ENCODE data around the gene NDP. TPM values are rescaled to one million over a fixed set of nuclear protein-coding genes. Genes with fewer than 3 reads are reported as not detected.

Gene NDP
- total RNA-seq, 1 donor from 2014 or later, result 1.1 TPM

DNA sequence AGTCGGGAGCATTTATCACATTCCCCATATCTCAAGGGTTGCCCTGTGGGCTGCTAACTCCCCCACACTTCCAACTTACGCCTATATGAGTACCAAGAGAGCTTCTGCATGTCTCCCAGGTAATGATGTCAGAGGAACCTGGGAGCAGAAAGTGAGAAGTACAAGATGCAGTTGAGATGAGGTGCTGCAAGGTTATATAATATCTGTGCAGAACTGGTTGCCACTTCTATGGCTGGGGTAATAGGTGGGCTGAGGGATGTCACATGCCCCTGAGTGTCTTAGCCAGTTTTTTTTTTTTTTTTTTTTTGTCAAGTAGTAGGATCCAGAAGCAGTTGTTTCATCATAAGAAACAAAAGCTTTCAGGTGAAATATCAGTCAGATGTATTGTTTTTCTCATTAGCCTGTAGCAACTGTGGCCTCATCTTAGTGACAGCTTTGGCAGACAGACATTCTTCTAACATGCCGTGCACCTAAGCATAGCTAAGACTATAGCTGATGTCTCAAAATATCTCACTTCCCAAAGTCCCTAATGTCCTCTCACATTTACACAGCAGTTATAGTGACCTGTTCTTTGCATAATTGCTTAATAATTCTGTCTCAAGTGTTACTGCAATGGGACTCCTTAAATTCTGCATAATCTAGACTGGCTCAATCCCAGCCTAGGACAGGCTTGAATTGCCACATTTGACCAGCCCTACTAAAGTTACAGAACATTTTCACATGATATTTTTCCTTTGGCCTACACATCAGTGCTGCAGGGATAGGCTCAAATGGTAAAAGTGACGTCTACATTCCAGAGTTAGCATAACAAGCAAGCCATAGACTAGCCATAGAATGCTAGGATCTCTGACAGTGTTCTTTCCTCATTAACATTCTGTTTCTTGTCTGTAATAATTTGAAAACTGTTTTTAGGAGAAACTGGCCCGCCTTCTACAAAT, 73.0 kb downstream of the NDP start:
- DNase-seq (ENCODE audit: extremely low spot score, unreplicated experiment), result no peak
- no peak overlapping the region for H3K27ac Mint-ChIP-seq
- H3K4me1 Mint-ChIP-seq (ENCODE audit: unreplicated experiment), result no peaks in the 10 kb centered on the region
- TF ChIP-seq, protein P1, sequence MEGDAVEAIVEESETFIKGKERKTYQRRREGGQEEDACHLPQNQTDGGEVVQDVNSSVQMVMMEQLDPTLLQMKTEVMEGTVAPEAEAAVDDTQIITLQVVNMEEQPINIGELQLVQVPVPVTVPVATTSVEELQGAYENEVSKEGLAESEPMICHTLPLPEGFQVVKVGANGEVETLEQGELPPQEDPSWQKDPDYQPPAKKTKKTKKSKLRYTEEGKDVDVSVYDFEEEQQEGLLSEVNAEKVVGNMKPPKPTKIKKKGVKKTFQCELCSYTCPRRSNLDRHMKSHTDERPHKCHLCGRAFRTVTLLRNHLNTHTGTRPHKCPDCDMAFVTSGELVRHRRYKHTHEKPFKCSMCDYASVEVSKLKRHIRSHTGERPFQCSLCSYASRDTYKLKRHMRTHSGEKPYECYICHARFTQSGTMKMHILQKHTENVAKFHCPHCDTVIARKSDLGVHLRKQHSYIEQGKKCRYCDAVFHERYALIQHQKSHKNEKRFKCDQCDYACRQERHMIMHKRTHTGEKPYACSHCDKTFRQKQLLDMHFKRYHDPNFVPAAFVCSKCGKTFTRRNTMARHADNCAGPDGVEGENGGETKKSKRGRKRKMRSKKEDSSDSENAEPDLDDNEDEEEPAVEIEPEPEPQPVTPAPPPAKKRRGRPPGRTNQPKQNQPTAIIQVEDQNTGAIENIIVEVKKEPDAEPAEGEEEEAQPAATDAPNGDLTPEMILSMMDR (conservative IDR thresholded peaks at IDR 0.05), result no peak
- H3K9me3 Mint-ChIP-seq, result no peaks in the 10 kb centered on the region
- H3K4me3 Mint-ChIP-seq, result no peak overlapping the region
- H3K27me3 Mint-ChIP-seq, result no peaks in the 10 kb centered on the region
- H3K36me3 Mint-ChIP-seq, result no peaks in the 10 kb centered on the region

Other genes starting within 250 kb of the NDP start
- gene MAOB, start 90.9 kb downstream of the NDP start, total RNA-seq (ENCODE audit: low replicate concordance), result 5.5 and 20.8 TPM in 2 replicates